Activated T-cell treated with anti-CD3 and anti-CD28 coated beads for 24 hours (primary cell): ENCODE data around the gene PRKCE.

Experiments used
- DNase-seq: peaks from one replicate; pipeline ENCODE4 v3.0.0-alpha.2; 2020; ENCODE audit warnings: low read depth

The PRKCE gene

GRCh38 chr2:45809205-45809604 is 157.7 kb downstream of the PRKCE start:
- no peak for DNase-seq

DNA sequence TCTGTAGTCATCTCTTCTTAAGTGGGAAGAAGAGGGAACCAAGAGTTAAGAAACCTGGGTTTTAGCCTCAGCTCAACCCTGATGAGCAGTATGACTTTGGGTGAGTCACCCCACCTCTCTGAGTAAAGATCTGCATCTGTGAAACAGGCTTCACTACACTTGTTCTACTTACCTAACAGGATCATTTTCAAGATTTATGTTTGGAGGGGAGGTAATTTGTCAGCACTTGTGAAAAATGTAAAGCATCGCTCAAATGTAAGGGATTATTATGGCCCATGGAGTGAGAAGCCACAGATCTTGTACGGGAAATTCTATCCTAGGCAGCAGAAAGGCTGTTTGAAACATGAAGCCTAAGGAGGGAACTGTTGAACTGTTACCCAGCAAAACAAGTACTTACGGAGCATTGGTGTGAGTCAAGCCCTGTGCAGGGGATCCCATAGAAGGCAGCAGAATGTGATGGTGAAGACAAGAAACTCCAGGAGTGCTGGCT is 160.6 kb downstream of the PRKCE start:
- no peak for DNase-seq

DNA sequence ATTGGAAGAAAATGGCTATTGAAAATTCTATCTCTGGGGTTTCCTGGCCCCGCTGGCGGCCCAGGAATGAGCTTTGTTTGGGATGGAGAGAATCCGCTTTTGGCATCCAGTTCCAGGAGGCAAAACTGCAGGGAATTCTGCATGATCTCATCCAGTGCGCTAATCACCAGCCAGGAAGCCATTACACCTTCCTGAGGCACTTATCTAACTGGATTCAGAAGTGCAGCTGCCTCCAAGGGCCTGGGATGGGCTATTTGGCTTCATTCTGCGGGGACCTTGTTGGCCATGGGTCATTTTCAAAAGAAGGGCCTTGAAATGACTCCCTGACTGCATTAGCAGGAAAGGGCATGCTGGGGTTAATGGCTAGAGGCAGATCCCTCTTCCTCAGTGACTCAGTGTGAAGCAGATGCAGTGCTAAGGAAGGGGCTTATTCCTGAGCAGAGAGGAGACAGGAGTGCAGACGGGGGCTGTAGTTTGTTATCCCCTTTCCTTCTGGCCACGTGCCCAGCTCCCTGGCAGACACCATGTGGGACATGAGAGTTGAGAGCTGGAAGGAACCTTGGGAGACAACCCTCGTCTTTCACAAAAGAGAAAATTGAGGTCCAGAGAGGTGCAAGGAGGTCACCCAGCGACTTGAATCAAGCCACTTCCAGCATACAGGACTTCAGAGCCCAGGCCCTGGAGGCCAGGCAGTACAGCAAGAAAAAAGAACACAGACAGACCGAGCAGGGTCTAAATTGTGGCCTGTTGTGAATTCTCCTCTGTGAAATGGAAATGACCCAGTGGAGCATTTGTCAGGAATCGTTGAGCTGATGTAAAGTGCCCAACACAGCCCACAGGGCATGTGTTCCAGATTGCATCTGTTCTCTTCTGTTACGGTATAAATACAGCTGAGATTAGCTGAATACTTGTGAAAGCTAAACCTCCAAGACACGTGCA is 161.8 kb downstream of the PRKCE start:
- DNase-seq = no peak

GRCh38 chr2:45814488-45814887 is 163.0 kb downstream of the PRKCE start:
- no peak for DNase-seq

DNA sequence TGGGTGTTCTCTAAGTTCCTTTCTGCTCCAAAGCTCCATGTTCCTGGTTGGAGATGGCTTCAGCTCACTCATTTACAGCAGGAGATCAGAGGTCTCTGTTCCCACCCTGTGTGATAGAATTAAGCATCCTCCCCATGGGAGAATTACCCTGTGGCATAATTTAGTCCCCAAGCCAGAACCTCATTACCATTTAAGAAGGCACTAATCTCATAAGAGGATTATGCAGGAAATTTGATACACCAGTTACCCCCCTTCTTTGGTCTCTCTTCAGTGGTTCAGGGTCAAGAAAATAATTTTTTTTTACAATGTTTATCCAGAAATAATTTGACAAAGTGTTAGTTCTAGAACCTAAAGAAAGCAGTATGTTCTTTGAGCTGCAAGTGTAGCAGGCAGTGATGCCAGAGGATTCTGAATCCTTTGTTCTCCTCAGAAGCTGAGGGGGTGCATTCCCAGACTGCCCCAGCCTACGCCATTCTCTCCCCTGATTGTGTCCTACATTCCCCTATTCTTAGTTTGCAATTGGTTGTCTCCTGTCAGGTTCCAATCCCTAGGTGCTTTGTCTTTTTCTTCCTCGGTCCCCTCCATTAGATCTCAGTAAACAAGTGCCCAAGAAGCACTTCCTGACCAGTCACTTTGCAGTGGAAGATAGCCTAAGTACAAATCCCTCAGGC is 163.6 kb downstream of the PRKCE start:
- DNase-seq = no peak

DNA sequence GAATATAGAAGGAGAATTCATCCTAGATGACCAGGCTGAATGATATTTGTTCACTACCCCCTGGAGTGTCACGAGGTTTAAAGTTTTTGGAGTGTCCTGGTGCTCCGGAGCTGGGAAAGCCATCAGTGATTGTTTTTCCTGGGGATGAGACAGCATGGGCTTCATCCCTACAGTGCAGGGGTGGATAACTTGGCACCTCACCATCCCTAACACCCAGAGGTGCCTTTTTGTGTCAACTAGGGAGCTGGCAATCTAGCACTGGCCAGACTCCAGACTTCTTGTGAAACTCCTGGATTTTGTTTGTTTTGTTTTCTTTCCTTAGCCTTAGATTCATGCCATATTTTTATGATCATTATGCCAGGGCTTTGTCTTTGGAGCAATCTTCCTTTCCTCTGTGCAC is 164.8 kb downstream of the PRKCE start:
- no peak for DNase-seq

DNA sequence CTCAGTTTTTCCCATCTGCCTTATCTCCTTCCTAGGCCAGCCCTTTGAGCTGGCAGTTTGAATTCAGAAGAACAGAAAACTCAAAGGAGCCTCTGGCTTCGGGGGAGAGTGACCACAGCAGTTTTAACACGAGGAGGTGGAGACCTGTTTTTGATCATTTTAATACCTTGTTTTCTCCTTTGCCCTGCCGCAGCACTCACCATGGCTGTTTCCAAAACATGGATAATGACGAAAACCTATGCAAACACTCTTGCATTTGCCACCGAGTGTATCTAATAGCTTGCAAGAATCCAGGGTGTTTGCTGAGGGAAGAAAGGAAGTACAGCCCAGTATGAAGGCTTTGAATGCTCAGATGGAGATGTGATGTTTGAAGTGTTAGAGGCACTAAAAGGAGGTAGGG is 167.1 kb downstream of the PRKCE start:
- no peak for DNase-seq

DNA sequence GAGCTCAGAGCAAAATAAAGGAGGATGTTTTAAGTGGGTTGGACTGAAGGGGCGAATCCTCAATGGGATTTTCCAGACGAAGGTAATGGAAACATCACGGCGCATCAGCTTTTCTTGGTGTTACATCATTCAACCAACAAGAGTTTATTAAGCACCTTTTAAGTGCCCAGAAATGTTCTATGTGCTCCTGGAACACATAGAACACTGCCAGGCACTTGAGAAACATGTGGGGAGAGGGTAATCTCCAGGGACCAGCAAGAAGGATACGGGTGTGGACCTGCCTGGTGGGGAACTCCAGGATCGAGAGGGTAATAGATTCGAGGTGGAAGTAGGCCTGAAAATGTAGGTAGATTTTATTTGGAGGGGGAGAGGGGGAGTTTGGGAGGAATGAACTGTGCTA is 168.6 kb downstream of the PRKCE start:
- DNase-seq = no peak

- no peak for DNase-seq
Measured at GRCh38 chr2:45821558-45822271, 170.2 kb downstream of the PRKCE start.

- DNase-seq = no peak
Measured at GRCh38 chr2:45822272-45822630, 170.8 kb downstream of the PRKCE start.

- DNase-seq = no peak
Measured at GRCh38 chr2:45823723-45824206, 172.3 kb downstream of the PRKCE start.

- DNase-seq = no peak
Measured at GRCh38 chr2:45825001-45825651, 173.7 kb downstream of the PRKCE start.

DNA sequence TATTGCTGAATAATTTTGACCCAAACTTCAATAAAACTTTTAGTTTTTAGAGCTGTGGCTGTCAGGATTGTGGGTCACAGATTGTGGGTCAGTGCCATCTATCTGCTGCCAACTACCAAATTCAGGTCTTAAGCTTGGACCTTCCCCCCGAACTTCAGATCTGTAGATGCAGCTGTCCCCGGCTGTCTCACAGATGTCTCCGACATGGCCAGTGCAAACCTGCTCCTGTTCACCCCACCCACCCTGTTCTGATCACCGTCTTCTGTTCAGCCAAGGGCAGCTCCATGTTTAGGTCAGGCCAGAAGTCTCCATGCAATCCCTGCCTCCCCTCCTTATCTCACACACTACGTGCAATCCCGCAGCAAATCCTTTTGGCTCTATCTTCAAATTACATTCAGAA is 175.0 kb downstream of the PRKCE start:
- DNase-seq = no peak

GRCh38 chr2:45826884-45827635 is 175.6 kb downstream of the PRKCE start:
- no peak for DNase-seq

GRCh38 chr2:45830322-45830721 is 178.8 kb downstream of the PRKCE start:
- DNase-seq = no peak

DNA sequence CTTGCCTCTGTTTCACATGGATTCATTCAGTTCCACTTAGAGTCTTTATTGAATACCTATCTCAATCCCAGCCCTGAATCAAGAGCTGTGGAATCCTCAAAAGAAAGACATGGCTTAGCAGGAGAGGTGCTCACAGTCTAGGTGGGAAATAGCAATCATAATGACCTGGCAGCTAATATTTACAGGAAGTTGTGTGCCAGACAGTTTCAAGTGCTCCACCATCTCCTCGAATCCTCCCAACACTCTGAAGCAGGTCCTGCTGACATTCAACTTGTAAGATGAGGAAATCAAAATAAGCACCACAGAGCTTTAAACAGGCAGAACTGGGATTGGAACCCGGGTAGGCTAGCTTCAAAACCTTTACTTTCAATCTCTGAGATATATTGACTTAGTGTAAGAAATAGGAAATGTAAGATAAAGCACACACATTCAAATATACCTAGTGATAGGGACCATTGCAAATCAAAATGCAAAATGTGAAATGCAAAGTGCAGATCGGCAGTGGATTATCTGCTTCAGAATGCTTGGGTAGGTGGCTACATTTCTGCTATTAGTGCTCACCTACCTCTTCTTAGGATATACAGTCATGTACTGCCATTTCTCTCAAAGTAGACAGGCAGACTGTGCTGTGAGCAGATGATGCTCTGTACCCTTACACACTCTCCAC is 182.0 kb downstream of the PRKCE start:
- no peak for DNase-seq

GRCh38 chr2:45833968-45834344 is 182.5 kb downstream of the PRKCE start:
- DNase-seq = no peak

- DNase-seq = no peak
Measured at GRCh38 chr2:45834372-45834771, 182.9 kb downstream of the PRKCE start.

- DNase-seq = no peak
Measured at GRCh38 chr2:45834858-45835257, 183.4 kb downstream of the PRKCE start.

- DNase-seq = no peak
Measured at GRCh38 chr2:45836316-45836715, 184.8 kb downstream of the PRKCE start.

- no peak for DNase-seq
Measured at GRCh38 chr2:45836740-45837139, 185.3 kb downstream of the PRKCE start.
